Natural killer cell (primary cell): ENCODE measurements around the gene AHRR. TPM values are rescaled to one million over a fixed set of nuclear protein-coding genes. Genes with fewer than 3 reads are reported as not detected.
A peak's percentile ranks its signal among the peaks of the same experiment; 100 is the strongest.

Experiments
- ATAC-seq, 3 donors: fragments of 150-1000 bp in 2 of 3; fragments of 200-7000 bp in 1 of 3; cut with Tn5 transposase; 1 replicate in 1 of 3; 2 replicates in 2 of 3; pipeline ENCODE4 v1.10.0; 2021; ENCODE audit warnings: mild to moderate bottlenecking in 2 of 3, moderate library complexity in 2 of 3
- DNase-seq, 2 donors: peaks; one replicate each; pipeline versions ENCODE4 v3.0.0 to v3.0.0-alpha.2; 2013 to 2021; ENCODE audit warnings: mixed read lengths in 1 of 2
- H3K27ac ChIP-seq: one replicate; pipeline ENCODE4 v1.5.1; 2013; ENCODE audit warnings: mild to moderate bottlenecking, low read length
- H3K27me3 ChIP-seq: one replicate; pipeline ENCODE4 v1.6.1; 2013; ENCODE audit warnings: low read length; ENCODE audit not compliant: control insufficient read depth, insufficient read depth
- H3K36me3 ChIP-seq: one replicate; pipeline ENCODE4 v1.6.1; 2013; ENCODE audit warnings: low read length; ENCODE audit not compliant: control insufficient read depth, insufficient read depth
- H3K4me1 ChIP-seq: one replicate; pipeline ENCODE4 v1.6.1; 2013; ENCODE audit warnings: low read length; ENCODE audit not compliant: control insufficient read depth, insufficient read depth
- H3K4me3 ChIP-seq: one replicate; pipeline ENCODE4 v1.5.1; 2013; ENCODE audit warnings: low read length
- H3K9me3 ChIP-seq: one replicate; pipeline ENCODE4 v1.6.1; 2013; ENCODE audit warnings: low read length; ENCODE audit not compliant: control insufficient read depth, insufficient read depth
- H3K27ac Mint-ChIP-seq, 2 donors: one replicate each; pipeline ENCODE4 v1.8.0; 2022; ENCODE audit warnings: mild to moderate bottlenecking in 2 of 2, mixed read lengths in 2 of 2, moderate library complexity in 1 of 2
- H3K27me3 Mint-ChIP-seq, 2 donors: one replicate each; pipeline ENCODE4 v1.8.0; 2022; ENCODE audit warnings: low read depth in 2 of 2, mixed read lengths in 2 of 2
- H3K36me3 Mint-ChIP-seq: one replicate; pipeline ENCODE4 v1.8.0; 2022; ENCODE audit warnings: mixed read lengths
- H3K4me1 Mint-ChIP-seq, 2 donors: one replicate each; pipeline ENCODE4 v1.8.0; 2022; ENCODE audit warnings: mixed read lengths in 2 of 2
- H3K4me3 Mint-ChIP-seq: one replicate; pipeline ENCODE4 v1.8.0; 2022; ENCODE audit warnings: mild to moderate bottlenecking, moderate library complexity, mixed read lengths
- H3K9me3 Mint-ChIP-seq, 2 donors: one replicate each; pipeline ENCODE4 v1.8.0; 2022; ENCODE audit warnings: mixed read lengths in 2 of 2
- WGBS: methylation state at CpG from one replicate; pipeline ENCODE4 v1.1.7; 2013; ENCODE audit warnings: missing lambda C conversion rate; ENCODE audit not compliant: insufficient coverage; 5-methylcytosine and 5-hydroxymethylcytosine counted together
- intact Hi-C: fragments of 100-400 bp; cut with micrococcal nuclease; formaldehyde crosslinking; loops from one replicate; pipeline ENCODE4 v1.14.2; 2022
- total RNA-seq, 4 donors: library from RNA; stranded (reverse); fragments of 120-200 nt in 1 of 4; gene quantifications; one replicate each; pipeline versions ENCODE4 v1.2.3 to v1.2.4, GENCODE V29; 2013 to 2022
- TF ChIP-seq, protein P1 (sequence below): fragments of 200-600 bp; IDR thresholded peaks from one replicate; pipeline ENCODE4 v1.8.0; 2022; ENCODE audit warnings: antibody characterized with exemption

Gene AHRR
- total RNA-seq, 3 donors from 2014 or later (not counting 1 experiment from before 2014, with no cell fraction given): 0.88 to 1.4 (median 1.2) TPM

DNA sequence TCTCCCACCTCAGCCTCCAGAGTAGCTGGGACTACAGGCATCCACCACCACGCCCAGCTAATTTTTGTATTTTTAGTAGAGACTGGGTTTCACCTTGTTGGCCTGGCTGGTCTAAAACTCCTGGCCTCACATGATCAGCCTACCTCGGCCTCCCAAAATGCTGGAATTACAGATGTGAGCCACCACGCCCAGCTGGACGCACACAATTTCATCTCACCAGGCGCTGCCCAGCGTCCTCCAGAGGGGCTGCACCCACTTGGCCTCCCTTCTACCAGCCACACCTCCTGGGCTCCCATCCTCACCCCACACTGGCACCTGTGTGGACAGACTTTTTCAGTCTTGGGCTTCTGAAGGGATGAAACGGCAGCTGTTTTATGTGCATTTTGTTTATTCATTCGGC is 117.7 kb downstream of the AHRR start:
- intact Hi-C loops: no loop called here
- H3K4me3 Mint-ChIP-seq: no peak overlapping the region
- no peak overlapping the region for H3K4me3 ChIP-seq
- DNase-seq: no peak
- no peaks in the 10 kb centered on the region for H3K27me3 Mint-ChIP-seq
- H3K36me3 Mint-ChIP-seq: no peaks in the 10 kb centered on the region
- H3K4me1 Mint-ChIP-seq: peaks cover 8 to 15% of the 10 kb centered on the region in 2 donors
- H3K4me1 ChIP-seq: peaks cover 18% of the 10 kb centered on the region
- H3K36me3 ChIP-seq: no peaks in the 10 kb centered on the region
- H3K9me3 Mint-ChIP-seq: no peaks in the 10 kb centered on the region
- H3K9me3 ChIP-seq: no peaks in the 10 kb centered on the region
- no peak for ATAC-seq
- H3K27ac Mint-ChIP-seq: no peak overlapping the region
- H3K27ac ChIP-seq: no peak overlapping the region
- TF ChIP-seq, protein P1, sequence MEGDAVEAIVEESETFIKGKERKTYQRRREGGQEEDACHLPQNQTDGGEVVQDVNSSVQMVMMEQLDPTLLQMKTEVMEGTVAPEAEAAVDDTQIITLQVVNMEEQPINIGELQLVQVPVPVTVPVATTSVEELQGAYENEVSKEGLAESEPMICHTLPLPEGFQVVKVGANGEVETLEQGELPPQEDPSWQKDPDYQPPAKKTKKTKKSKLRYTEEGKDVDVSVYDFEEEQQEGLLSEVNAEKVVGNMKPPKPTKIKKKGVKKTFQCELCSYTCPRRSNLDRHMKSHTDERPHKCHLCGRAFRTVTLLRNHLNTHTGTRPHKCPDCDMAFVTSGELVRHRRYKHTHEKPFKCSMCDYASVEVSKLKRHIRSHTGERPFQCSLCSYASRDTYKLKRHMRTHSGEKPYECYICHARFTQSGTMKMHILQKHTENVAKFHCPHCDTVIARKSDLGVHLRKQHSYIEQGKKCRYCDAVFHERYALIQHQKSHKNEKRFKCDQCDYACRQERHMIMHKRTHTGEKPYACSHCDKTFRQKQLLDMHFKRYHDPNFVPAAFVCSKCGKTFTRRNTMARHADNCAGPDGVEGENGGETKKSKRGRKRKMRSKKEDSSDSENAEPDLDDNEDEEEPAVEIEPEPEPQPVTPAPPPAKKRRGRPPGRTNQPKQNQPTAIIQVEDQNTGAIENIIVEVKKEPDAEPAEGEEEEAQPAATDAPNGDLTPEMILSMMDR: no peak
- no peaks in the 10 kb centered on the region for H3K27me3 ChIP-seq
- WGBS: 92% methylated on average over 8 of the region's 8 CpGs

DNA sequence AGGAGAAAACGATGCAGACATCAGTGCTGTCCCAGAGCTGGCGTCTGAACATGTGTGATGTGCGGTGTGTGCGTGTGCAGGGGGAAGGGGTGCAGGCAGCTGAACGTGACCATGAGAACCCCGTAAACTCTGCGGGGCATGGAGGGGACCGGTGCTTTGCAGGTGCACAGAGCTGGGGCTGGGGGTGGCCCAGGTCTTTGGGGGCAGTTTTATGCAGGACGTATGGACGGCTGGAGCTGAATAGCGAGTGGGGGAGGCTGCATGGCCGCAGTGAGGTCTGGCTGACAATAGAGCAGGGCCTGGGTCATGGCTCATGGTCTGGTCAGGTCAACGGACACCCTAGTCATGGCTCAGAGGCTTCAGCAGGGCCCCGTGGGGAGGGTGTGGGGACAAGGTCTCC is 118.1 kb downstream of the AHRR start:
- intact Hi-C loops: no loop called here
- no peak overlapping the region for H3K4me3 ChIP-seq
- H3K4me3 Mint-ChIP-seq: no peak overlapping the region
- peaks cover 13 to 19% of the 10 kb centered on the region in 2 donors for H3K4me1 Mint-ChIP-seq
- H3K27ac ChIP-seq: no peak overlapping the region
- no peak for DNase-seq
- no peak for ATAC-seq
- no peaks in the 10 kb centered on the region for H3K9me3 ChIP-seq
- no peaks in the 10 kb centered on the region for H3K27me3 Mint-ChIP-seq
- peaks cover 22% of the 10 kb centered on the region for H3K4me1 ChIP-seq
- WGBS: 93% methylated on average over 14 of the region's 14 CpGs
- H3K27me3 ChIP-seq: no peaks in the 10 kb centered on the region
- TF ChIP-seq, protein P1: no peak
- no peaks in the 10 kb centered on the region for H3K36me3 Mint-ChIP-seq
- no peaks in the 10 kb centered on the region for H3K36me3 ChIP-seq
- H3K9me3 Mint-ChIP-seq: no peaks in the 10 kb centered on the region
- no peak overlapping the region for H3K27ac Mint-ChIP-seq

DNA sequence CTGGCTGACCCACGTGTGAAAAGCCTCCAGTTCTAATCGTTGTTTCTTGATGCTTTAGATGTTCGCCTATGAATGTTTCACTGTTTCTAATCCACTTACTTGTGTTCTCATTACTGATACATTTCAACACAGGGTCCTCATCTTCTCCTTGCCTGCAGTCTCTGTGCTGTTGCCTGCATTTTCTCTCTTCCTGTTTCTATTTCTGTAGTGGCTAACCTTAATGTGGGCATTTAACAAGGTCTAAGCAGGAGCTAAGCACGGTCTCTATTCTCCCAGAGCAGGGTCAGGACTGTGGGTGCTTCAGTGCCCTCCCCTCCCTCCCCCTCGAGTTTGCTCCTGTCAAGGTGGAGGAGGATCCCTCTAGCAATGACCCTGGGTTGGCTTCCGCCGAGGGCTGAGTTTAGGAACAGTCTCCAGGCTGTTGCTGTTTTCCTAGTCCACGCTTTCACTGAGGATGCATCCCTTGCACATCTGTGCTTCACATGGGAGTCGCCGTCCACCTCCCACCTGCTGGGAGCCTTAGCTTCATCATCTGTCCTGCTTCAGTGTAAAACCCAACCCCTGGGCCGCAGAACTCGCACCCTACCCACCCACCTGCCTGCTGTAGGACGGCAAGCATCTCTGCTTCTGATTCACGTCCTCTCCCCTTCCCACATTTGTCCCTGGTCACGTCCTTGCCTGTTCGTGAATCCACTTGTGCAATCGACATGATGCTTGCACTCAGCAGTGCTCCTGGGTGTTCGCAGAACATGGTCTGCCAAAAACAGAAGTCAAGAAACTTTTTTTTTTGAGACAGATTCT is 119.1 kb downstream of the AHRR start:
- Mint-ChIP-seq H3K27ac (no peak overlapping the region), H3K9me3 (no peaks in the 10 kb centered on the region), H3K36me3 (no peaks in the 10 kb centered on the region), H3K4me3 (no peak overlapping the region), H3K27me3 (no peaks in the 10 kb centered on the region), H3K4me1 (peaks cover 18 to 25% of the 10 kb centered on the region in 2 donors)
- peaks cover under 1% of the 10 kb centered on the region for H3K36me3 ChIP-seq
- DNase-seq (no peak), ATAC-seq (no peak)
- H3K4me3 ChIP-seq: no peak overlapping the region
- WGBS: 76% methylated on average over 18 of the region's 18 CpGs
- intact Hi-C loops: no loop called here
- no peaks in the 10 kb centered on the region for H3K9me3 ChIP-seq
- H3K27me3 ChIP-seq: no peaks in the 10 kb centered on the region
- TF ChIP-seq, protein P1: no peak
- peaks cover 22% of the 10 kb centered on the region for H3K4me1 ChIP-seq
- no peak overlapping the region for H3K27ac ChIP-seq

DNA sequence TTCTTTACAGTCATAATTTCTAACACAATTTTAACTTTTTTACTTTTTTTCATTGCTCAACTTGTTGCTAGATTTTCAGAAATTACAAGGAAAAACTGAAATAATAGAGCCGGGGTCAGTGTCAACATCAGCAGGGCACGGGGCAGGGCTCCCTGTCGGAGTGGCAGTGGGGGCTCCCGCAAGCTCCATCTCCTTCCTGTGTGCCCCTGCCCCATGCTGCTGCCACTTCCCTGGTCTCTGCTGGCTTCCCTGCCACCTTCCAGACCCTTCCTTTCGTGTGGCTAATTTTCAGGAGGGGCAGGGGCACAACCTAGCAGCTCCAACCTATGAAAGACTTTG is 120.5 kb downstream of the AHRR start:
- Histone ChIP-seq H3K9me3 (no peaks in the 10 kb centered on the region), H3K27me3 (no peaks in the 10 kb centered on the region), H3K4me1 (peaks cover 23% of the 10 kb centered on the region), H3K36me3 (peaks cover 4% of the 10 kb centered on the region), H3K27ac (no peak overlapping the region), H3K4me3 (peak overlapping the region; percentile 71)
- Mint-ChIP-seq H3K27me3 (no peaks in the 10 kb centered on the region), H3K36me3 (no peaks in the 10 kb centered on the region), H3K9me3 (no peaks in the 10 kb centered on the region), H3K4me1 (peaks cover 24 to 33% of the 10 kb centered on the region in 2 donors), H3K4me3 (peak overlapping the region; percentile 97), H3K27ac (peak overlapping the region; percentile 87 to 90)
- TF ChIP-seq, protein P1: no peak
- intact Hi-C loops: no loop called here
- DNase-seq (no peak), ATAC-seq (no peak)
- WGBS: 94% methylated on average over 5 of the region's 5 CpGs
